HepG2 (cell line): ENCODE measurements around the gene SOCS3. TPM values are rescaled to one million over a fixed set of nuclear protein-coding genes. Genes with fewer than 3 reads are reported as not detected.

Experiments used
- ARID4A ChIP-seq: sonication (generic); formaldehyde crosslinking; IDR thresholded peaks from 2 replicates; pipeline ENCODE4 v1.5.0; 2020; ENCODE audit warnings: mild to moderate bottlenecking, missing genetic modification reagents, borderline replicate concordance
- GATAD2A ChIP-seq: IDR thresholded peaks from 2 replicates; pipeline ENCODE4 v1.6.1; 2016
- MYNN ChIP-seq: sonication (generic); formaldehyde crosslinking; IDR thresholded peaks from 2 replicates; pipeline ENCODE4 v1.4.0; 2020; ENCODE audit warnings: mild to moderate bottlenecking, low read depth, missing genetic modification reagents
- RARA ChIP-seq: IDR thresholded peaks from 2 replicates; pipeline ENCODE4 v1.6.1; 2016; ENCODE audit warnings: missing genetic modification reagents, missing compliant biosample characterization
- SOX13 ChIP-seq, 3 experiments: fragments of 450-650 bp in 1 of 3; sonication (generic) in 1 of 3; formaldehyde crosslinking in 1 of 3; IDR thresholded peaks in 2 of 3; conservative IDR thresholded peaks in 1 of 3; 2 replicates each; pipeline versions ENCODE4 v1.5.0 to v1.6.1; 2016 to 2020; ENCODE audit warnings: antibody characterized with exemption in 1 of 3, mild to moderate bottlenecking in 1 of 3, missing compliant biosample characterization in 1 of 3, missing genetic modification reagents in 1 of 3, moderate library complexity in 1 of 3
- TARDBP ChIP-seq: sonication (generic); formaldehyde crosslinking; IDR thresholded peaks from 2 replicates; pipeline ENCODE4 v1.8.0; 2022; ENCODE audit warnings: mild to moderate bottlenecking, missing genetic modification reagents
- ZNF136 ChIP-seq: sonication (generic); formaldehyde crosslinking; IDR thresholded peaks from 2 replicates; pipeline ENCODE4 v1.8.1; 2022; ENCODE audit warnings: low read depth, mild to moderate bottlenecking, moderate library complexity, missing genetic modification reagents
- ZNF281 ChIP-seq: sonication (generic); formaldehyde crosslinking; IDR thresholded peaks from 2 replicates; pipeline ENCODE4 v1.4.0; 2020; ENCODE audit warnings: missing genetic modification reagents, borderline replicate concordance
- polyA plus RNA-seq, 8 experiments: library from polyadenylated mRNA; depleted of rRNA in 3 of 8; stranded (reverse) in 7 of 8; unstranded in 1 of 8; fragments of >200 nt; fragmentation: Illumina TruSeq in 4 of 8; extraction: Trizol in 4 of 8; gene quantifications; 2 replicates each; pipeline versions ENCODE4 v1.2.1 to v1.2.3, GENCODE V29; 2011 to 2016; ENCODE audit warnings: low read depth in 4 of 8, missing spikeins in 1 of 8, mixed read lengths in 1 of 8; ENCODE audit not compliant: insufficient read depth in 1 of 8
- total RNA-seq, 5 experiments: library from RNA; depleted of rRNA; stranded (reverse); fragments of >200 nt; fragmentation: Illumina TruSeq; extraction: Trizol; gene quantifications; 2 replicates each; pipeline ENCODE4 v1.2.3, GENCODE V29; 2016; ENCODE audit warnings: low read depth in 1 of 5
- TF ChIP-seq, protein P1 (sequence below), 2 experiments: fragments of 450-650 bp in 1 of 2; sonication (generic) in 1 of 2; formaldehyde crosslinking in 1 of 2; IDR thresholded peaks; 2 replicates each; pipeline versions ENCODE4 v1.6.1 to v1.8.0; 2016 to 2022; ENCODE audit warnings: antibody characterized with exemption in 1 of 2, mild to moderate bottlenecking in 1 of 2, missing genetic modification reagents in 1 of 2

The SOCS3 gene
- total and polyA plus RNA-seq, 2 of the 13 experiments (the other 11 are each of a cell fraction or from before 2014, with no cell fraction given): 0.77 to 2.4 TPM

DNA sequence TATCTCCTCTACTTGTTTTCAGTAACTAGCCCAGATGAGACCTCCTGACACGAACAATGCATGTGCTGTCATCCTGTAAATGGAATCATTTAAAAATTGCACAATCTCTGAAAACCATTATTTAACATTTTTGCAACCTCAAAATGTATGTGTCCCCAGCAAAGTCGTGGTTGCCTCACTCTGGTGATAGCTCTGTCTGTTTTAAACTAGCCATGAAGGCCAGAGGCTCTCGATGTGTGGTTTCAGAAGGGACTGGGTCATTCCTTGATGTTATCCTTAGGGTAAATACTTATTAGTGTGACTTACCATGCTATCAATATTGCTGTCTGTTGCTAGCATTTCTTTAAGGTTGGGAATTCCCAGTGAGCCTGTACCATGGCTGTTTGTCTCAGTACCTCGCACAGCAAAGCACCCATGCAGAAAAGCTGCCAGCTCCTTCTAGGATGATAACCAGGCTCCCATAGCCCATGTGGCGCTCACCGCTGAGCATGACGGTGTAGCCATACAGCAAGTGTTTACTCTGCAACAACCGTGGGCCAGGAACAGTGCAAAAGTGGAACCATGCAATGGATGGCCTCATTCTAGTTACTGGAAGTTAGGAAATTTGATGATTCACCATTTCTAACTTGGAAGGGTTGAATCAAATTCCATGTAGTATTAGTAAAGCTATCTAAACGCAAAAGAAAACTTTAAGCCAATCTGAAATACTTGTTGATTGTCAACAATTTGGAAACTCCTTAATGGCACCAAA lies 15.7 kb upstream of the SOCS3 start (continued):
- TF ChIP-seq, protein P1, sequence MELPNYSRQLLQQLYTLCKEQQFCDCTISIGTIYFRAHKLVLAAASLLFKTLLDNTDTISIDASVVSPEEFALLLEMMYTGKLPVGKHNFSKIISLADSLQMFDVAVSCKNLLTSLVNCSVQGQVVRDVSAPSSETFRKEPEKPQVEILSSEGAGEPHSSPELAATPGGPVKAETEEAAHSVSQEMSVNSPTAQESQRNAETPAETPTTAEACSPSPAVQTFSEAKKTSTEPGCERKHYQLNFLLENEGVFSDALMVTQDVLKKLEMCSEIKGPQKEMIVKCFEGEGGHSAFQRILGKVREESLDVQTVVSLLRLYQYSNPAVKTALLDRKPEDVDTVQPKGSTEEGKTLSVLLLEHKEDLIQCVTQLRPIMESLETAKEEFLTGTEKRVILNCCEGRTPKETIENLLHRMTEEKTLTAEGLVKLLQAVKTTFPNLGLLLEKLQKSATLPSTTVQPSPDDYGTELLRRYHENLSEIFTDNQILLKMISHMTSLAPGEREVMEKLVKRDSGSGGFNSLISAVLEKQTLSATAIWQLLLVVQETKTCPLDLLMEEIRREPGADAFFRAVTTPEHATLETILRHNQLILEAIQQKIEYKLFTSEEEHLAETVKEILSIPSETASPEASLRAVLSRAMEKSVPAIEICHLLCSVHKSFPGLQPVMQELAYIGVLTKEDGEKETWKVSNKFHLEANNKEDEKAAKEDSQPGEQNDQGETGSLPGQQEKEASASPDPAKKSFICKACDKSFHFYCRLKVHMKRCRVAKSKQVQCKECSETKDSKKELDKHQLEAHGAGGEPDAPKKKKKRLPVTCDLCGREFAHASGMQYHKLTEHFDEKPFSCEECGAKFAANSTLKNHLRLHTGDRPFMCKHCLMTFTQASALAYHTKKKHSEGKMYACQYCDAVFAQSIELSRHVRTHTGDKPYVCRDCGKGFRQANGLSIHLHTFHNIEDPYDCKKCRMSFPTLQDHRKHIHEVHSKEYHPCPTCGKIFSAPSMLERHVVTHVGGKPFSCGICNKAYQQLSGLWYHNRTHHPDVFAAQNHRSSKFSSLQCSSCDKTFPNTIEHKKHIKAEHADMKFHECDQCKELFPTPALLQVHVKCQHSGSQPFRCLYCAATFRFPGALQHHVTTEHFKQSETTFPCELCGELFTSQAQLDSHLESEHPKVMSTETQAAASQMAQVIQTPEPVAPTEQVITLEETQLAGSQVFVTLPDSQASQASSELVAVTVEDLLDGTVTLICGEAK (IDR thresholded peaks at IDR 0.05): no peak
- TF ChIP-seq, protein P1 (CRISPR knock-in tag; IDR thresholded peaks at IDR 0.05): peak; percentile 92
- TF ChIP-seq ZNF136 (CRISPR knock-in tag) (no peak), ZNF281 (CRISPR knock-in tag) (0 out of 2 replicates have a peak, but pooled peaks have one; percentile 16), ARID4A (CRISPR knock-in tag) (peak; percentile 14; the same call in 1 of the 2 replicates), TARDBP (CRISPR knock-in tag) (peak; percentile 23; the same call in 1 of the 2 replicates), RARA (peak; percentile 55; the same call in 1 of the 2 replicates), GATAD2A (CRISPR knock-in tag) (peak; percentile 52), MYNN (CRISPR knock-in tag) (no peak), SOX13 (IDR thresholded peaks at IDR 0.05) (peak; percentile 50), SOX13 (CRISPR knock-in tag; conservative IDR thresholded peaks at IDR 0.05 in 1 of 2, IDR thresholded peaks at IDR 0.05 in 1 of 2) (peak in 1 of 2 experiments; percentile 92; a peak in 2 of 4 replicates)
